HG02642 (cell line): ENCODE results near the gene NPFFR2.
"Not testable (repeated sequence)": the region's sequence is repeated elsewhere in the genome, so short reads cannot be mapped to it uniquely, and the experiment has no call there.

Source experiments
- ATAC-seq: cut with Tn5 transposase; IDR thresholded peaks from one replicate; pipeline ENCODE4 v1.9.1; 2021; ENCODE audit warnings: mild to moderate bottlenecking; ENCODE audit not compliant: unreplicated experiment, poor library complexity

The NPFFR2 gene

GRCh38 chr4:72110886-72111285 is 79.1 kb downstream of the NPFFR2 start:
- ATAC-seq, result no peak

- ATAC-seq, result no peak
Observed at GRCh38 chr4:72111863-72112262, 80.1 kb downstream of the NPFFR2 start.

GRCh38 chr4:72112514-72113156 is 80.8 kb downstream of the NPFFR2 start:
- peak; percentile 92 for ATAC-seq

GRCh38 chr4:72118017-72118416 is 86.2 kb downstream of the NPFFR2 start:
- peak; percentile 54 for ATAC-seq

GRCh38 chr4:72119946-72120345 is 88.1 kb downstream of the NPFFR2 start:
- no peak for ATAC-seq

GRCh38 chr4:72128741-72129140 is 96.9 kb downstream of the NPFFR2 start:
- ATAC-seq, result no peak

- ATAC-seq, result no peak
Observed at GRCh38 chr4:72136429-72136828, 104.6 kb downstream of the NPFFR2 start.

- not testable (repeated sequence) for ATAC-seq
Observed at GRCh38 chr4:72139997-72140396, 108.2 kb downstream of the NPFFR2 start.

- ATAC-seq, result no peak
Observed at GRCh38 chr4:72144241-72144640, 112.4 kb downstream of the NPFFR2 start.

- no peak for ATAC-seq
Observed at GRCh38 chr4:72152731-72153130, 120.9 kb downstream of the NPFFR2 start.

- ATAC-seq, result not testable (repeated sequence)
Observed at GRCh38 chr4:72153634-72154033, 121.8 kb downstream of the NPFFR2 start.

- ATAC-seq, result not testable (repeated sequence)
Observed at GRCh38 chr4:72169285-72169684, 137.5 kb downstream of the NPFFR2 start.

GRCh38 chr4:72169861-72170260 is 138.1 kb downstream of the NPFFR2 start:
- no peak for ATAC-seq

- no peak for ATAC-seq
Observed at GRCh38 chr4:72171761-72172160, 140.0 kb downstream of the NPFFR2 start.

GRCh38 chr4:72179342-72179741 is 147.5 kb downstream of the NPFFR2 start:
- no peak for ATAC-seq

- no peak for ATAC-seq
Observed at GRCh38 chr4:72186714-72187113, 154.9 kb downstream of the NPFFR2 start.

GRCh38 chr4:72194046-72194445 is 162.2 kb downstream of the NPFFR2 start:
- no peak for ATAC-seq

- ATAC-seq, result no peak
Observed at GRCh38 chr4:72194453-72194852, 162.7 kb downstream of the NPFFR2 start.
